ENCODE data around the gene CYP11A1.

- TF ChIP-seq CTCF (IDR thresholded peaks at IDR 0.05 in 4 of 5, conservative IDR thresholded peaks at IDR 0.05 in 1 of 5) (no peak), POLR2A (IDR thresholded peaks at IDR 0.05) (no peak)
Observed at GRCh38 chr15:74394090-74394846, 26.8 kb upstream of the CYP11A1 start.

Data from gastrocnemius medialis (tissue), 4 donors.